GM21367 (cell line): ENCODE measurements around the gene TRIM42.

Experiments
- ATAC-seq: cut with Tn5 transposase; IDR thresholded peaks from one replicate; pipeline ENCODE4 v1.9.1; 2021; ENCODE audit not compliant: unreplicated experiment

TRIM42 gene

GRCh38 chr3:140709751-140710150 is 31.9 kb downstream of the TRIM42 start:
- ATAC-seq, result no peak

DNA sequence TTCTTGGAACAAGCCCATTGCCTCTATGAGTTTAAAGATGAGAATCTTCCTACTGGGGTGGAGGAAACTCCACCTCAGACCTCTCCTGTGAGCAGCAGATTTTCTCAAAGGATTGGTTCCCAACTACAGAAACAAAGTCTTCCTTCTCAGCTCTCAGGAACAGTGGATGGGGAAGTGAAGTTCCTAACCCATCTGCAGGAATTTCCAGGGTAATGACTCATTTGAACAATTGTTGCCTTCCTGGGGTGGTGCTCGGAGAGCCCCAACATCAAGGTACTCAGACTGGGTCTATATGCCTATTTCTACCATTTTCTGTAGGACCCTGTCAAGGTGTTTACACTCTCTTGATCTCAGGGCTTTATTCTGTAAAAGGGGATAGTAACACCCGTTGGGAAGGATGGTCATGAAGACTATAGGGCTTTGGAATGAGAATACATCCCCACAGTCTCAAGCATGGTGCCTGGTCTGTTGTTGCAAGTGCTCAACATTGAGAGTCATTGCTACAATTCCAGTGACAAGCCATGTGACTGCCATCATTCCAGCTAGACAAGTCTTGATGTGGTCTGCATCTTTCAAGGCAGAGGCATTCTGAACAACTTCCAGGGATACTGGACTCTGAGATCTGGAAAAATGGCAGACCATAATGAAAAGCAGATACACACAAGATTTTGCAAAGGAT is 33.0 kb downstream of the TRIM42 start:
- ATAC-seq, result no peak

DNA sequence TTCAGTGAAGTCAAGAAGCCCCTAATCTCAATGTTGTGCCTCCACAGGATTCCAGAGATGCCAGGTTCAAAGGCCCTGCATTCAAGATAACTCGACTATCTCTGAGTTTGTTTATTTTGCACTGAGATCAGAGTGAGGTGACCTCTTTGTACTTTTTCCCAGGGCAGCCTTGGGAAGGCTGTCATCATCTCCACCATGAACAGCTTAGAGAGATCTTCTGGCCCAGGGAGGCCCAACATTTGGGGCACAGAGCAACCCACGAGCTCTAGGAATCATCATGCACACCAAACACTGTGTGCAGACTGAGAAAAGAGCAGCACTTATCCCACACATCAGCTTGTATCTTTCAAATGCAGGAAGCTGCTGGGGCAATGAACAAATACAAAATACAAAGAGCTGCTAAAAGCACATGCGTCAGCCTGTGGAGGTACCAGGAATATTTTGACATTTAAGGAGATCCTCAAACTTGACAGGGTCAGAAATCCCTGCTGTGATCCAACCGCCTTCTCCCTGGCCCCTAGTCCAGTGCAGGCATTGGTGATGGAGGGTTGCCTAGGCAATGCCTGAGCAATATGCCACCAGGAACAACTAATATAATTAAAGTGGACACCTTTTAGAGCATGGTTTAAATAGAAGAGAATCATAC is 33.6 kb downstream of the TRIM42 start:
- ATAC-seq, result no peak

- ATAC-seq, result no peak
Observed at GRCh38 chr3:140712301-140712700, 34.4 kb downstream of the TRIM42 start.

- no peak for ATAC-seq
Observed at GRCh38 chr3:140715035-140715434, 37.2 kb downstream of the TRIM42 start.

DNA sequence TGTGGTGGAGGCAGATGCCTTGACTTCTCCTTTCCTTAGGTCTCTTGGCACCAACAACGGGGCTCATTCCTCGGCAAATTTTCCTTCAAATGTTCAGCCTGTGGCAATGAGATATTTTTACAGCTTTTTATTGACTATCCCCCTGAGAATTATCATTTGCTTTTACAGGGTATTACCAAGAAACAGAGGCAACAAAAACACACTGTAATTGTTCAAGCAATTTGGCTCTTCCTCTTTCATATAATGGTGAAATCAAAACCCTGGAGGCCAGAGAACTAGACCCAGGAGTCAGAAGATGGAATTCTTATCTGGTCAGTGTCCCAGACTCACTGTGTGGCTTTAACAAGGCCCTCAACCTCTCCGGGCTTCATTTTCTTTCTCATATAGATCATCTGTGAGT is 40.1 kb downstream of the TRIM42 start:
- ATAC-seq, result no peak

- no peak for ATAC-seq
Observed at GRCh38 chr3:140719841-140720614, 42.2 kb downstream of the TRIM42 start.

GRCh38 chr3:140723576-140723975 is 45.7 kb downstream of the TRIM42 start:
- no peak for ATAC-seq

DNA sequence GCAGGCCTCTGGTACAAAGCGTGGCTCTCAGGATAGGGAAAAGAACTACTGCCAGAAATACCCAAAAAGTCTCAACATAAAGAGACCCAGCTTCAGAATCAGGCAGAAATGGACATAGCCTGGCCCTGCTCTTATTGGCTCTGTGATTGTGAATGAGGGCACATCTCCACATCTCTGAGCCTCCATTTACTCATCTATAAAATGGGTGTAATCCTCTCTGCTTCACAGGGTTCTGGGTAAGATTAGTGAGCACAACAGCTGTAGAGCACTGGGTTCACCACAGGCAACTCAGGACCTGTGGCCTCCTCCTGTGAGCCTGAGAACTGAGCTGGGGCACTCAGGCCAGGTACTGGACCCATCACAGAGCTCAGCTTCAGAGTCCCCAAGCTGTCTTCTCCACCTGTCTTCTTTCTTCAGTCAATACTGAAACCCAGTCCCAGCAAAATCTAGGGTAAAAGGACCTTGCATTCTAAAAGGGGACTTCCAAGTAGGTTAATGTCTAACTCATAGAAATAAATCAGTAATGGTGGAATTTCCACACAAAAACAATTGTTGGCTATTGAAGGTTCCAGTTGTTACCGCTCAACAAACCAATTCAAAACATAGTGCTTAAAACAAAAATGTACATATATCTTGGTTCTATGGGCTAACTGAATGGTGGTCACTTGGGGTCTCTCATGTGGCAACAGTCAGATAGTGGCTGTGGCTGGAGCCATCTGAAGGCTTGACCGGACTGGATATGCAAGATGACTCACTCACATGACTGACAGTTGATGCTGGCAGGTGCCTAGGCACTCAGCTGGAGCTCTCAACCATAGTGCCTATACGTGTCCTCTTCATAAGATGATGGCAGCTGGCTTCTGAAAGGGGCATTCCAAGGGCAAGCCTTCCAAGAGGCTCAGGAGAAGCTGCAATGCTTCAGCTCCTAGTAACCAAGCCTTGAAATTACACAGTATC is 47.3 kb downstream of the TRIM42 start:
- ATAC-seq, result peak; percentile 61

- no peak for ATAC-seq
Observed at GRCh38 chr3:140726066-140726465, 48.2 kb downstream of the TRIM42 start.

GRCh38 chr3:140727886-140728285 is 50.0 kb downstream of the TRIM42 start:
- no peak for ATAC-seq

DNA sequence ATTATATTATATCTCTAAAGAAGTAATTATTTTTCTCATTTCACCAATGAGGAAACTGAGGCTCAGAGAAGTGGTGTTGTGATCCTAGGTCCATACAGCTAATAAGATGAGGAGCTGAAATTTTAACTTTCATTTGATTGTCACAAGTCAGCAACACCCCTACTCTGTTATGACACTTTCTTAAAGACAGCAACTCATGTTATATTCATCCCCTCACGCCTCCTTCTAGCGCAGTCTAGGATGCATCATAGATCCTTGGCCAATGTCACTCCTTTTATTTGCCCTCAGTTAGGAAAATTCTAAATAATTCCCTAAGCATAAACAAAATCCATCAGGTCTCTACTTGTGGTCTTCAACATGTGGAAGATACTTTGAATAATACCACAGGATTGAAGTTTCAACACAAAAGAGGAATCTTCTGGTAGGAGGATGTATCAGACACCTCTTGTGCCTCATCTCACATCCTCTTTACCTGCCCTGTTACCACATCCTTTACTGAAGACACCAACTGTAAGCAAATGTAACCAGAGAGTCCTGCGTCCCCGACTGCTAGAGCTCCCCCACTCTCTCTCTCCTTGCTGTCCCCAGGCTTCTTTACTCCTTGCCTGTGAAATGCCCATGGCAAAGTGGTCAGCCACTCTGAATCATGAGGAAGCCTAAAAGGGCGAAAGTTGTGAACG is 53.7 kb downstream of the TRIM42 start:
- ATAC-seq, result peak; percentile 78

- ATAC-seq, result no peak
Observed at GRCh38 chr3:140733623-140734022, 55.8 kb downstream of the TRIM42 start.

DNA sequence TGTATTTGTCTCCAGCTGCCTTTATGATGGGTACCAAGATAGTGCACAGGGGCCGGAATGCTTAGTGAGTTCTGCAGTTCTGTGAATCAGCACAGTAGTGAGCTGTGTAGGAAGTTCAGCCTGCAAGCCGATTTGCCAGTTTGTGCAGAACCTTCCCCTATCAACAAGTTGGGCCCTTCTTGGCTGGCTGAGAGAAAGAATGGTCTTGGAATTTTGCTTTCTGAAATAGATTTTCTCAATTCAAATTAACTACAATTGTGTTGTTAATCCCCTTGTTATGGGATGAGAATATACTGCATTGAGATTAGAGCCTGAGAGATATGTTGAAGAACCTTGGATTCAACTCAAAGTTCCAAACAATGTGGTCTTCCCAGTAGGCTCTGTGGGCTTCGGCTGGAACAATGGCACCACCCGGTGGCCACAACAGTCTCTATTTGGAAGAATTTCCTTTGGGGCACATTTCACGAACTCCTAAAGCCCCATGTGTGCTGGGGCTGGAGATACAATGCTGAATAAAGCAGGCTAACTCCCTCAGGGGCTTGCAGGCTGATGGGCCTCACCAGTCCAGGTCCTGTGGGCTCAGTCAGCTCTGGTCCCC is 59.1 kb downstream of the TRIM42 start:
- no peak for ATAC-seq

DNA sequence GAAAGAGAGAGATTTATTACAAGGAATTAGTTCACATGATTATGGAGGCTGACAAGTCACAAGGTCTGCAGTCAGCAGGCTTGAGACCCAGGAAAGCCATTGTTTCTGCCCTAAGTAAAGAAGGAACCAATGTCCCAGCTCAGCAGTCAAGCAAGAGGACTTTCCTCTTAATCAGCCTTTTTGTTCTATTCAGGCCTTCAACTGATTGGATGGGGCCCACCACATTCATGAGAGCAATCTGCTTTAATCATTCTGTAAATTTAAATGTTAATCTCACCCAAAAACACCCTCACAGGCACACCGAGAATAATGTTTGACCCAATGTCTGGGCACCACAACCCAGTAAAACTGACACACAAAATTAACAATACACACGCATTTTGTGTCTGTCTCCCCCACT is 64.3 kb downstream of the TRIM42 start:
- no peak for ATAC-seq

- ATAC-seq, result no peak
Observed at GRCh38 chr3:140748171-140748570, 70.3 kb downstream of the TRIM42 start.

DNA sequence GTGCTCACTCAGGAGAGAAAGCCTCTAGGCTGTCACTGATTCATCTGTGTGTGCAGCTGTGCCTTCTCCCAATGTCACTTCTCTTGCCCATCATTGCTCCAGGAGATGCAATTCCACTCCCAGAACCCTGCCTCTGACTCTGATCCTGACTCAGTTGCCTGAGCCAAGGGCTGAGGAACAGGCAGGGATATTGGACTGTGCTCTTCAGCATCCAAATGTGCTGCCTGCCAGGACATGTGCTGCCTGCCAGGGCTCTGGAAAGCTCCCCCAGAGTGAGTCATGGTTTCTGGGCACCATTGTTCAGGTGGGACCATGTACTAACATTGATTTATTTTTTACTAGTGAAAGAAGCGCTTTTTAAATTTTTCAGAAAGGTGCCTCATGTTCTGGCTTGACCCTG is 71.0 kb downstream of the TRIM42 start:
- no peak for ATAC-seq
